Astrocyte (in vitro differentiated cells and primary cell): ENCODE data around the gene TOR1B. TPM values are rescaled to one million over a fixed set of nuclear protein-coding genes. Genes with fewer than 3 reads are reported as not detected.
A peak's percentile ranks its signal among the peaks of the same experiment; 100 is the strongest.

Experiments
- DNase-seq: peaks from one replicate; pipeline ENCODE4 v3.0.0-alpha.2; 2010; ENCODE audit warnings: low read depth
- FAIRE-seq: peaks from 2 replicates; lab custom pipeline; 2011; peaks lifted over from hg19 to GRCh38; lab: Jason Lieb, UNC
- H2AFZ ChIP-seq: 2 replicates; pipeline ENCODE4 v1.6.0; 2012; ENCODE audit warnings: low read depth, low read length, inconsistent platforms
- H3K27ac ChIP-seq: 2 replicates; pipeline ENCODE4 v1.5.1; 2011; ENCODE audit warnings: low read depth, low read length, inconsistent platforms
- H3K27me3 ChIP-seq: 2 replicates; pipeline ENCODE4 v1.6.0; 2011; ENCODE audit warnings: low read length, inconsistent platforms; ENCODE audit not compliant: insufficient read depth
- H3K36me3 ChIP-seq: 2 replicates; pipeline ENCODE4 v1.5.1; 2011; ENCODE audit warnings: low read length, inconsistent platforms; ENCODE audit not compliant: insufficient read depth
- H3K4me1 ChIP-seq: 2 replicates; pipeline ENCODE4 v1.5.1; 2011; ENCODE audit warnings: low read length, inconsistent platforms; ENCODE audit not compliant: insufficient read depth
- H3K4me2 ChIP-seq: 2 replicates; pipeline ENCODE4 v1.6.0; 2012; ENCODE audit warnings: low read length, inconsistent platforms
- H3K4me3 ChIP-seq: 2 replicates; pipeline ENCODE4 v1.5.1; 2011; ENCODE audit warnings: low read depth, mild to moderate bottlenecking, low read length, inconsistent platforms; ENCODE audit not compliant: insufficient read depth
- H3K79me2 ChIP-seq: 2 replicates; pipeline ENCODE4 v1.6.0; 2012; ENCODE audit warnings: mild to moderate bottlenecking, low read length, inconsistent platforms; ENCODE audit not compliant: insufficient read depth
- H3K9ac ChIP-seq: 2 replicates; pipeline ENCODE4 v1.6.0; 2012; ENCODE audit warnings: mild to moderate bottlenecking, low read length, inconsistent platforms
- H3K9me3 ChIP-seq: 2 replicates; pipeline ENCODE4 v1.5.1; 2012; ENCODE audit warnings: low read depth, mild to moderate bottlenecking, low read length, inconsistent platforms; ENCODE audit not compliant: insufficient read depth
- H4K20me1 ChIP-seq: 2 replicates; pipeline ENCODE4 v1.6.0; 2012; ENCODE audit warnings: low read length, inconsistent platforms; ENCODE audit not compliant: insufficient read depth
- H3K27ac Mint-ChIP-seq: one replicate; pipeline ENCODE4 v1.8.0; 2021; ENCODE audit warnings: mild to moderate bottlenecking, mixed read lengths; ENCODE audit not compliant: unreplicated experiment
- H3K27me3 Mint-ChIP-seq: one replicate; pipeline ENCODE4 v1.8.0; 2021; ENCODE audit warnings: low read depth, mixed read lengths; ENCODE audit not compliant: unreplicated experiment
- H3K36me3 Mint-ChIP-seq: one replicate; pipeline ENCODE4 v1.8.0; 2021; ENCODE audit warnings: low read depth, mixed read lengths; ENCODE audit not compliant: unreplicated experiment
- H3K4me1 Mint-ChIP-seq: one replicate; pipeline ENCODE4 v1.8.0; 2021; ENCODE audit warnings: low read depth, mixed read lengths; ENCODE audit not compliant: unreplicated experiment
- H3K4me3 Mint-ChIP-seq: one replicate; pipeline ENCODE4 v1.8.0; 2021; ENCODE audit warnings: mild to moderate bottlenecking, moderate library complexity, mixed read lengths; ENCODE audit not compliant: unreplicated experiment
- H3K9me3 Mint-ChIP-seq: one replicate; pipeline ENCODE4 v1.8.0; 2021; ENCODE audit warnings: mild to moderate bottlenecking, mixed read lengths; ENCODE audit not compliant: unreplicated experiment
- CTCF ChIP-seq: IDR thresholded peaks from 2 replicates; pipeline ENCODE4 v1.5.1; 2011; ENCODE audit warnings: low read depth, mild to moderate bottlenecking, inconsistent platforms, low read length, moderate library complexity; ENCODE audit not compliant: insufficient read depth
- EZH2 ChIP-seq: IDR thresholded peaks from 2 replicates; pipeline ENCODE4 v1.6.1; 2012; ENCODE audit warnings: mild to moderate bottlenecking, low read length, inconsistent platforms; ENCODE audit not compliant: insufficient read depth
- total RNA-seq: library from RNA; stranded (reverse); gene quantifications from 2 replicates; pipeline ENCODE4 v1.2.1, GENCODE V29; 2021

Gene TOR1B
- total RNA-seq, 1 donor from 2014 or later = 31.6 TPM

DNA sequence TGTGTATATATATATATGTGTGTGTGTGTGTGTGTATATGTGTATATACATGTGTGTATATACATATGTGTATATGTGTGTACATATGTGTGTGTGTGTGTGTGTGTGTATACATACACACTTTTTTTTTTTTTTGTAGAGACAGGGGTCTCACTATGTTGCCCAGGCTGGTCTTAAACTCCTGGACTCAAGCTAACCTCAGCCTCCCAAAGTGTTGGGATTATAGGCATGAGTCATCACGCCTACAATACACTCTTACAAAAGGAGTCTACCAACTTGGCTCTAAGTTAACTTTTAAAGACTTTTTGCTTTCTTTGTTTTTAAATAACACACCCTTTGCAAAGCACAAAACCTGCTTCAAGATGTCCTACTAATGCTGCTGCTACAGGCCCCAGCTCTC, 30.0 kb downstream of the TOR1B start:
- peaks cover 10% of the 10 kb centered on the region for H4K20me1 ChIP-seq
- FAIRE-seq (no peak), DNase-seq (no peak)
- H3K4me3 Mint-ChIP-seq = no peak overlapping the region
- H3K4me1 ChIP-seq = no peaks in the 10 kb centered on the region
- H3K27ac ChIP-seq = no peak overlapping the region
- peaks cover 23% of the 10 kb centered on the region for H3K36me3 ChIP-seq
- H3K4me3 ChIP-seq = no peak overlapping the region
- peaks cover 11% of the 10 kb centered on the region for H3K4me1 Mint-ChIP-seq
- no peak for TF ChIP-seq CTCF
- no peak for TF ChIP-seq EZH2
- H3K27me3 ChIP-seq = no peaks in the 10 kb centered on the region
- no peak overlapping the region for H3K9ac ChIP-seq
- no peak overlapping the region for H2AFZ ChIP-seq
- H3K79me2 ChIP-seq = peaks cover 39% of the 10 kb centered on the region
- no peak overlapping the region for H3K27ac Mint-ChIP-seq
- H3K9me3 ChIP-seq = no peaks in the 10 kb centered on the region
- H3K36me3 Mint-ChIP-seq = peaks cover 11% of the 10 kb centered on the region
- no peaks in the 10 kb centered on the region for H3K27me3 Mint-ChIP-seq
- H3K9me3 Mint-ChIP-seq = no peaks in the 10 kb centered on the region
- H3K4me2 ChIP-seq = no peak overlapping the region

- Mint-ChIP-seq H3K36me3 (peaks cover 6% of the 10 kb centered on the region), H3K4me3 (peak overlapping the region; percentile 97), H3K9me3 (no peaks in the 10 kb centered on the region), H3K27ac (peak overlapping the region; percentile 89), H3K27me3 (no peaks in the 10 kb centered on the region), H3K4me1 (peaks cover 26% of the 10 kb centered on the region)
- Histone ChIP-seq H3K9ac (peak overlapping the region; percentile 87), H3K79me2 (peaks cover 41% of the 10 kb centered on the region), H3K4me2 (peak overlapping the region; percentile 89), H3K36me3 (peaks cover 15% of the 10 kb centered on the region), H4K20me1 (peaks cover 16% of the 10 kb centered on the region), H3K4me3 (peak overlapping the region; percentile 91), H3K27me3 (no peaks in the 10 kb centered on the region), H3K9me3 (no peaks in the 10 kb centered on the region), H3K27ac (peak overlapping the region; percentile 56), H2AFZ (peak overlapping the region; percentile 78), H3K4me1 (peaks cover 16% of the 10 kb centered on the region)
- TF ChIP-seq EZH2 (no peak), CTCF (no peak)
- DNase-seq (no peak), FAIRE-seq (no peak)
Measured at GRCh38 chr9:129834489-129835127, 31.6 kb downstream of the TOR1B start.

DNA sequence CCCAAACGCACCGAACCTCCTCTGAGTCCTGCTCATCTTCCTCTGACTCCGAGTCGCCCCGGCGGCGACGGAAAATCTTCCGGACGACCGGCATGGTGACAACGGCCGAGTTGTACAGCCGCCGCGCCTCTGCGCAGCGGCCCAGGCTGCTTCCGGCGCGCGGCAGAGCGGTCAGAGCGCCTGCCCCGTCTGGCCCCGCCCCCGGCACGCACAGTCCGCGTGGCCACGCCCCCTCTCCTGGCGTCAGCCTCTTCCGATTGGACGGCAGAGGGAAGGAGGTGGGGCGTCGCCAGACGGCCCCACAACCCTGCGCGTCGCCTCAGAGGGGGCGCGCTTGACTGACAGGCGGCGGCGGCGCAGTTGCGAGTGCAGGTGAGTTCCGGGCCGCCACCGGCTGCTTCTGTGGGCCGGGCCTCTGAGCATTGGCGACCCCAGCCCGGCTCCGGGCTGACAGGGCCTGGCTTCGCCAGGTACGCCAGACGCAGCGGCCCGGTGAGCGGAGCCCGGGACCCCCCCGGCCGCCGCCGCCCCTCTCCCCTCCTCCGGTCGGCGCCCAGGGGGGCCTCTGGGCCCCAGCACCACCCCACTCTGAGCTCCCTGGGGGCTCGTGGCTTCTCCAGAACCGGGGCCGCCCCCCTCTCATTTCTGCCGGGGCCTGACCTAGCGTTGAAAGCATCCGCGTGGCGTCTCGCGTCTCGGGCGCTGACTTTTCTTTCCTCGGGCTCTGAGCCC, 32.3 kb downstream of the TOR1B start, which contains the start of the genes C9orf78 and USP20:
Gene C9orf78, minus strand, starts transcription at position 148 of the 732 bp plus-strand sequence. Its CDS starts 54 bp downstream, at position 94.
Gene USP20, plus strand, starts transcription at position 331 of the 732 bp plus-strand sequence. CDS start 17,098 bp downstream, outside the sequence.
- H3K27me3 Mint-ChIP-seq = no peaks in the 10 kb centered on the region
- peak within 1 kb of the TSS; percentile 89 for H3K4me2 ChIP-seq
- peaks cover 6% of the 10 kb centered on the region for H3K36me3 Mint-ChIP-seq
- no peaks in the 10 kb centered on the region for H3K9me3 Mint-ChIP-seq
- peak within 1 kb of the TSS; percentile 78 for H2AFZ ChIP-seq
- H3K4me3 Mint-ChIP-seq = peak within 1 kb of the TSS; percentile 97
- H3K4me3 ChIP-seq = peak within 1 kb of the TSS; percentile 91
- peak within 1 kb of the TSS; percentile 87 for H3K9ac ChIP-seq
- H4K20me1 ChIP-seq = peaks cover 22% of the 10 kb centered on the region
- H3K4me1 Mint-ChIP-seq = peaks cover 26% of the 10 kb centered on the region
- peak within 1 kb of the TSS; percentile 56 for H3K27ac ChIP-seq
- peaks cover 20% of the 10 kb centered on the region for H3K4me1 ChIP-seq
- H3K79me2 ChIP-seq = peaks cover 48% of the 10 kb centered on the region
- peak within 1 kb of the TSS; percentile 89 for H3K27ac Mint-ChIP-seq
- TF ChIP-seq EZH2 (no peak), CTCF (no peak)
- H3K27me3 ChIP-seq = no peaks in the 10 kb centered on the region
- H3K9me3 ChIP-seq = no peaks in the 10 kb centered on the region
- peak; percentile 71 for DNase-seq
- H3K36me3 ChIP-seq = peaks cover 12% of the 10 kb centered on the region
- FAIRE-seq = no peak
